ENCODE data around the gene MUC6.
"Not testable (repeated sequence)": the region's sequence is repeated elsewhere in the genome, so short reads cannot be mapped to it uniquely, and the experiment has no call there.

Gene MUC6

DNA sequence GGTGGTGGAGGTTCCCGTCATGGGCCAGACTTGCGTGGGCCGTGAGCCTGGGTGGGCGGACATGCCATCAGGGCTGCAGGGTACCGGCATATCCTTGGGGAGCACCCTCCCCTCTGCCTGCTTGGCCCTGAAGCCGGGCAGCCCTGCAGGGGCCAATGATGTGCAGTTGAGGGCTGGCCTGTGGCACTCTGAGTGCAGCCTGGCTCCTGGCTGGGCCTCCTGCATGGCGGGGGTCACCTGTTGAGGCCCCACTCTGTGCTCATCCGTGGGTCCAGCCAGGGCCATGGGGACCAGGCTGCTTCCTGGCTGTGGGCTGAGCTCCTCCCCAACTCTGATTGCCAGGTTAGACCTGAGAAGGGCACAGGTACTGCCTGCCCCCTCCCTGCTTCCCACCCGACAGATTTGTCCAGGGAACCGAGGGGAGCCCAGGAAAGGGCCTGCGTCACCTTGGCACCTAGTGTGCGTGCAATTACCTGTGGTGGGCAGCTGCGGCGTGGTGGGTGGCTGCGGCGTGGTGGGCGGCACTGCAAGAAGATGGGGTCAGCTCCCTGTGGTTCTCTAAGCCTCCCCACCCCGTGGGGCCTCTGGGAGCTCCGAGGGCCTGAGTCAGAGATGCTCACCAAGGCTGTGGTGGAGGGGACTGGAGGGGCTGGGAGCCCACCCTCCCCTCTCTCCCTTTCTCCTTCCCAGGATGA, 16.2 kb downstream of the MUC6 start:
- POLR2A ChIA-PET: no interaction called here
- DNase-seq (ENCODE audit: low read depth, low spot score): no peak
- H3K4me3 ChIP-seq (ENCODE audit: low read depth, low read length): no peak overlapping the region
- TF ChIP-seq, protein P1, sequence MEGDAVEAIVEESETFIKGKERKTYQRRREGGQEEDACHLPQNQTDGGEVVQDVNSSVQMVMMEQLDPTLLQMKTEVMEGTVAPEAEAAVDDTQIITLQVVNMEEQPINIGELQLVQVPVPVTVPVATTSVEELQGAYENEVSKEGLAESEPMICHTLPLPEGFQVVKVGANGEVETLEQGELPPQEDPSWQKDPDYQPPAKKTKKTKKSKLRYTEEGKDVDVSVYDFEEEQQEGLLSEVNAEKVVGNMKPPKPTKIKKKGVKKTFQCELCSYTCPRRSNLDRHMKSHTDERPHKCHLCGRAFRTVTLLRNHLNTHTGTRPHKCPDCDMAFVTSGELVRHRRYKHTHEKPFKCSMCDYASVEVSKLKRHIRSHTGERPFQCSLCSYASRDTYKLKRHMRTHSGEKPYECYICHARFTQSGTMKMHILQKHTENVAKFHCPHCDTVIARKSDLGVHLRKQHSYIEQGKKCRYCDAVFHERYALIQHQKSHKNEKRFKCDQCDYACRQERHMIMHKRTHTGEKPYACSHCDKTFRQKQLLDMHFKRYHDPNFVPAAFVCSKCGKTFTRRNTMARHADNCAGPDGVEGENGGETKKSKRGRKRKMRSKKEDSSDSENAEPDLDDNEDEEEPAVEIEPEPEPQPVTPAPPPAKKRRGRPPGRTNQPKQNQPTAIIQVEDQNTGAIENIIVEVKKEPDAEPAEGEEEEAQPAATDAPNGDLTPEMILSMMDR (IDR thresholded peaks at IDR 0.05; ENCODE audit: insufficient read depth, low read length, missing control alignments): no peak
- CTCF ChIA-PET: no interaction called here

DNA sequence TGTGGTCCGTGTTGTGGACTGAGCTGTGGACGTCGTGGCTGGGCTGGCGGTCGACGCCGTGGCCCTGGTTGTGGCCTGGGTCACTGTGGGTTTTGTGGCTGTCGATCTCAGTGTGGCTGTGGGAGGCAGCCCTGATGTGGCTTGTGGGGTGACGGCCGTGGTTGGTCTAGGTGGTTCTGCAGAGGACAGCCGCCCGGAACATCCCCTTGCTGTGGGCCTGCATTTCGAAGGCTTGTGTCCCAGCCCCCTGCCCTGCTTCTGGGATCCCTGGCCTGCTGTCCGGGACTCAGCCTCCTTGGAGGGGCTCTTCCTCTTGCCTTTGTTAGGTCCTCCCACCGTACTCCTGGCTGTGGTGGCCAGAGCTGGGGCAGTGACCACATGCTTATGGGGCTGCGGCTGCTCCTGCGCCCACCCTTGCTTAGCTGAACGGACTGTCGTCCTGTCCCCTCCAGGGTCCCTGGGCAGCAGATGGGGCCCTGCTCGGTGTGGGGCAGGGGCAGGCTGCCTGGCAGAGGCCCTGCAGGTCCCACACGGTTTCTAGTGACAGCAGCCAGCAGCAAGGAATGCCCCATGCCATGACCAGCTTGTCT, 17.1 kb downstream of the MUC6 start:
- CTCF ChIA-PET: no interaction called here
- DNase-seq (ENCODE audit: low read depth, low spot score): no peak
- no peak overlapping the region for H3K4me3 ChIP-seq (ENCODE audit: low read depth, low read length)
- TF ChIP-seq, protein P1 (IDR thresholded peaks at IDR 0.05; ENCODE audit: insufficient read depth, low read length, missing control alignments): no peak
- POLR2A ChIA-PET: no interaction called here

DNA sequence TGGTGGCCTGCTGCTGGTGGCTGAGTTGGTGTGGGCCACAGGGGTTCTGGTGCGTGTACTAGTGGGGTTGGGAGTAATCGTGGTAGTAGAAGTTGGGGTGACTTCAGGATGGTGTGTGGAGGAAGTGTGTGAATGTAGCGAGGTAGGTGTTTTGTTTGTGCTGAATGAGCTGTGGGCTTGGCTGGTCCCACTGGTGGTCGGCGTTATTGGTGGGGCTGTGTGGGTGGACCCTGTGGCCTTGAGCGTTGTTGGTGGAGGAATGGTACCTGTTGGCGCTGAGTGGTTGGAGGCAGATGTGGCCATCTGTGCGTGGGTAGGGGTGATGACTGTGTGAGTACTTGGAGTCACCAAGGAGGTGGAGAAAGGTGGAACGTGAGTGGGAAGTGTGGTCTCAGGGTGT, 18.4 kb downstream of the MUC6 start:
- POLR2A ChIA-PET: no interaction called here
- TF ChIP-seq, protein P1 (IDR thresholded peaks at IDR 0.05; ENCODE audit: insufficient read depth, low read length, missing control alignments): no peak
- H3K4me3 ChIP-seq (ENCODE audit: low read depth, low read length): no peak overlapping the region
- CTCF ChIA-PET: no interaction called here
- no peak for DNase-seq (ENCODE audit: low read depth, low spot score)

DNA sequence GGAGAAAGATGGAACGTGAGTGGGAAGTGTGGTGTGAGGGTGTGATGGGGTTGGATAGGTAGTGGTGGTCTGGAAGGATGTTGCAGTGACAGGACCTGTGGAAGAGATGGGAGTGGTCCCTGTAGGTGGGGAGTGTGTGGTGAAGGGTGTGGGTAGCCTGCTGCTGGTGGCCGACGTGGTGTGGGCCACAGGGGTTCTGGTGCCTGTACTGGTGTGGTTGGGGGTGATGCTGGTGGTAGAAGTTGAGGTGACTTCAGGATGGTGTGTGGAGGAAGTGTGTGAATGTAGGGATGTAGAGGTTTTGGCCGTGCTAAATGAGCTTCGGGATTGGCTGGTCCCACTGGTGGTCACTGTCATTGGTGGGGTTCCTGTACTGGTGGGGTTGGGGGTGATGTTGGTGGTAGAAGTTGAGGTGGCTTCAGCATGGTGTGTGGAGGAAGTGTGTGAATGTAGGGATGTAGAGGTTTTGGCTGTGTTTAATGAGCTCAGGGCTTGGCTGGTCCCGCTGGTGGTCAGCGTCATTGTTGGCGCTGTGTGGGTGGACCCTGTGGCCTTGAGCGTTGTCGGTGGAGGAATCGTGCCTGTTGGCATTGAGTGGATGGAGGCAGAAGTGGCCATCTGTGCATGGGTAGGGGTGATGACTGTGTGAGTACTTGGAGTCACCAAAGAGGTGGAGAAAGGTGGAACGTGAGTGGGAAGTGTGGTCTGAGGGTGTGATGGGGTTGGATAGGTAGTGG, 19.1 kb downstream of the MUC6 start:
- CTCF ChIA-PET: interaction anchor here (0.8 kb wide), 1 partner anchor 38 kb away, joined by 4 read pairs; no protein-coding TSS in a partner anchor
- POLR2A ChIA-PET: no interaction called here
- H3K4me3 ChIP-seq (ENCODE audit: low read depth, low read length): no peak overlapping the region
- DNase-seq (ENCODE audit: low read depth, low spot score): no peak
- TF ChIP-seq, protein P1 (IDR thresholded peaks at IDR 0.05; ENCODE audit: insufficient read depth, low read length, missing control alignments): no peak

DNA sequence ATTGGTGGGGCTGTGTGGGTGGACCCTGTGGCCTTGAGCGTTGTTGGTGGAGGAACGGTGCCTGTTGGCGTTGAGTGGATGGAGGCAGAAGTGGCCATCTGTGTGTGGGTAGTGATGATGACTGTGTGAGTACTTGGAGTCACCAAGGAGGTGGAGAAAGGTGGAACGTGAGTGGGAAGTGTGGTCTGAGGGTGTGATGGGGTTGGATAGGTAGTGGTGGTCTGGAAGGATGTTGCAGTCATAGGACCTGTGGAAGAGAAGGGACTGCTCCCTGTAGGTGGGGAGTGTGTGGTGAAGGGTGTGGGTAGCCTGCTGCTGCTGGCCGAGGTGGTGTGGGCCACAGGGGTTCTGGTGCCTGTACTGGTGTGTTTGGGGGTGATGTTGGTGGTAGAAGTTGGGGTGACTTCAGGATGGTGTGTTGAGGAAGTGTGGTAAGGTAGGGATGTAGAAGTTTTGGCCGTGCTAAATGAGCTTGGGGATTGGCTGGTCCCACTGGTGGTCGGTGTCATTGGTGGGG, 19.9 kb downstream of the MUC6 start:
- DNase-seq (ENCODE audit: low read depth, low spot score); H3K4me3 ChIP-seq (ENCODE audit: low read depth, low read length): not testable (repeated sequence)
- POLR2A ChIA-PET: interaction anchor here (0.6 to 0.7 kb wide), 2 partner anchors 10 to 40 kb away, joined by 3 to 5 read pairs; no protein-coding TSS in a partner anchor
- CTCF ChIA-PET: interaction anchor here (0.8 to 1.4 kb wide), 2 partner anchors 34 to 37 kb away, joined by 3 to 4 read pairs; no protein-coding TSS in a partner anchor

DNA sequence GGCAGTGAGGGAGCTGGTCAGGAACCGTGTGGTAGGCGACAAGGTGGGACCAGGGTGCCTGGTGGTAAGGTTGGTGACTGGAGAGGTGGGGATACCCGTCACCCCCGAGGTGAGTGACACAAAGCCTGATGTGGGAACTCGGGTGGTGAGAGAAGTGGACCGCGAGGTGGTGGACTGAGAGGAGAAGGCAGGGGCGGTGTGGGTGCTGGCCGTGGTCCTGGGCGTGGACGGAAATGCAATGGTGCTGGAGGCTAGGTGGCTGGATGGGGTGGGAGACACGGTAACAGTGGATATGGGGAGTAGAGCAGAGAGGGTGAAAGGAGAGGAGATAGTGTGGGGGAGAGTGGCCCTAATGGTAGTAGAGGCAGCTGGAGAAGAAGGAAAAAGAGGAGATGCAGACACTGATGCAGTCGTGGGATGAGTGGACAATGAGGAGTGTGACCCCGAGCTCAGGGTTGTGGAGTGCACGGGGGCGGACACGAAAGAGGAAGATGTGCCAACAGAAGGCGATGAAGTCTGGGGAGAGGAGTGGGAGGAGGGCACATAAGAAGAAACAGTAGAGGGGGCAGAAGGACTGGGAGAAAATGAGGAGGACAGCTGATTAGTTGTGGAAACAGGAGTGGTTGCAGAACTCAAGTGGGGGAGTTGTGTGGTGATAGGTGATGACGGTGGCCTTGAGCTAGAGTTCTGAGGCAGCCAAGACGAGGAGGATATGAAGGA, 20.5 kb downstream of the MUC6 start:
- no peak for DNase-seq (ENCODE audit: low read depth, low spot score)
- POLR2A ChIA-PET: interaction anchor here (0.7 kb wide), 1 partner anchor 11 kb away, joined by 5 read pairs; no protein-coding TSS in a partner anchor
- CTCF ChIA-PET: interaction anchor here (1.4 kb wide), 1 partner anchor 35 kb away, joined by 3 read pairs; no protein-coding TSS in a partner anchor

More for the DNA sequence above, 20.5 kb downstream of the MUC6 start:
- H3K4me3 ChIP-seq (ENCODE audit: low read depth, low read length): no peak overlapping the region
- TF ChIP-seq, protein P1 (IDR thresholded peaks at IDR 0.05; ENCODE audit: insufficient read depth, low read length, missing control alignments): no peak

Measured in AG04449 (cell line).